Measurements from ENCODE around the gene PHRF1. TPM values are rescaled to one million over a fixed set of nuclear protein-coding genes. Genes with fewer than 3 reads are reported as not detected.

PHRF1 gene
- total RNA-seq, 4 donors from 2014 or later, result 24.5 to 38.2 (median 28.7) TPM

DNA sequence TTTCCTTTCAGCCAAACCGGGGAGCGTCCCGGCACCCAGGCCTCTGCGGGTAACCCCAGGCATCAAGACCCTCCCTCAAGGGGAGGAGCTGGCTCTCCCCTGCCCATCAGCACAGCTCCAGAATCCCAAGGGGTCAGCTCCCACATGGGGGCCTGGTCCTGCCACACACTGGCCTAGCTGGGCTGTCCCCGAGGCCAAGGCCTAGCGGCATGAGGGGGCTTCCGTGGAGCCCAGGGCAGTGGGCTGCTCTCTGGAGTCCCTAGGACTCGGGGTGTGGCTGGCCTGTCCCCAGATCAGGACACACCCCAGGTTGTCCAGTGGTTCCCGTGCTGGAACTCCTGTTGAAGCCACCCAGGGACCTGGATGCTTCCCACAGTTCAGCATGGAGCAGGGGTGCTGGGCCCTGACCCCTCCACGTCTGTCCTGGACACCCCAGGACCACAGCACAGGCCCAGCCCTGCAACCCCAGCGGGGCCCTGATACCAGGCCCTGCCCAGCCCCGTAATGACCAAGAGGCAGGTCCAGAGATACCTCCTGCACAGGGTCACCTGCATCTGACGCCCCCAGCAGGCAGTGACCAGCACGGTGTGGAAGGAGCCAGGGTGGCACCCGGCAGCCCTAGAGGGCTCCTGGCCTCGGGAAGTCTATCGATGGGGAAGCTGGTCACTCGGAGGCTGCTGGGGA, 46.4 kb upstream of the PHRF1 start:
- TF ChIP-seq, protein P1, sequence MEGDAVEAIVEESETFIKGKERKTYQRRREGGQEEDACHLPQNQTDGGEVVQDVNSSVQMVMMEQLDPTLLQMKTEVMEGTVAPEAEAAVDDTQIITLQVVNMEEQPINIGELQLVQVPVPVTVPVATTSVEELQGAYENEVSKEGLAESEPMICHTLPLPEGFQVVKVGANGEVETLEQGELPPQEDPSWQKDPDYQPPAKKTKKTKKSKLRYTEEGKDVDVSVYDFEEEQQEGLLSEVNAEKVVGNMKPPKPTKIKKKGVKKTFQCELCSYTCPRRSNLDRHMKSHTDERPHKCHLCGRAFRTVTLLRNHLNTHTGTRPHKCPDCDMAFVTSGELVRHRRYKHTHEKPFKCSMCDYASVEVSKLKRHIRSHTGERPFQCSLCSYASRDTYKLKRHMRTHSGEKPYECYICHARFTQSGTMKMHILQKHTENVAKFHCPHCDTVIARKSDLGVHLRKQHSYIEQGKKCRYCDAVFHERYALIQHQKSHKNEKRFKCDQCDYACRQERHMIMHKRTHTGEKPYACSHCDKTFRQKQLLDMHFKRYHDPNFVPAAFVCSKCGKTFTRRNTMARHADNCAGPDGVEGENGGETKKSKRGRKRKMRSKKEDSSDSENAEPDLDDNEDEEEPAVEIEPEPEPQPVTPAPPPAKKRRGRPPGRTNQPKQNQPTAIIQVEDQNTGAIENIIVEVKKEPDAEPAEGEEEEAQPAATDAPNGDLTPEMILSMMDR (IDR thresholded peaks at IDR 0.05), result no peak
- TF ChIP-seq POLR2A (IDR thresholded peaks at IDR 0.05; ENCODE audit: low read depth) (no peak), EP300 (IDR thresholded peaks at IDR 0.05) (no peak), POLR2AphosphoS5 (IDR thresholded peaks at IDR 0.05) (no peak)
- no peaks in the 10 kb centered on the region for H3K9me3 ChIP-seq
- H3K4me1 ChIP-seq, result peaks cover 15 to 25% (median 23%) of the 10 kb centered on the region in 4 donors
- no peak overlapping the region for H3K4me3 ChIP-seq
- intact Hi-C loops (cut with DNase I), result no loop called here
- no peaks in the 10 kb centered on the region for H3K27me3 ChIP-seq
- no peak for DNase-seq (ENCODE audit: extremely low spot score)
- peaks cover 21 to 35% (median 32%) of the 10 kb centered on the region in 4 donors for H3K36me3 ChIP-seq
- 75% methylated on average over 9 of the region's 18 CpGs for WGBS
- H3K27ac ChIP-seq (replicated peaks in 1 of 4), result no peak overlapping the region

DNA sequence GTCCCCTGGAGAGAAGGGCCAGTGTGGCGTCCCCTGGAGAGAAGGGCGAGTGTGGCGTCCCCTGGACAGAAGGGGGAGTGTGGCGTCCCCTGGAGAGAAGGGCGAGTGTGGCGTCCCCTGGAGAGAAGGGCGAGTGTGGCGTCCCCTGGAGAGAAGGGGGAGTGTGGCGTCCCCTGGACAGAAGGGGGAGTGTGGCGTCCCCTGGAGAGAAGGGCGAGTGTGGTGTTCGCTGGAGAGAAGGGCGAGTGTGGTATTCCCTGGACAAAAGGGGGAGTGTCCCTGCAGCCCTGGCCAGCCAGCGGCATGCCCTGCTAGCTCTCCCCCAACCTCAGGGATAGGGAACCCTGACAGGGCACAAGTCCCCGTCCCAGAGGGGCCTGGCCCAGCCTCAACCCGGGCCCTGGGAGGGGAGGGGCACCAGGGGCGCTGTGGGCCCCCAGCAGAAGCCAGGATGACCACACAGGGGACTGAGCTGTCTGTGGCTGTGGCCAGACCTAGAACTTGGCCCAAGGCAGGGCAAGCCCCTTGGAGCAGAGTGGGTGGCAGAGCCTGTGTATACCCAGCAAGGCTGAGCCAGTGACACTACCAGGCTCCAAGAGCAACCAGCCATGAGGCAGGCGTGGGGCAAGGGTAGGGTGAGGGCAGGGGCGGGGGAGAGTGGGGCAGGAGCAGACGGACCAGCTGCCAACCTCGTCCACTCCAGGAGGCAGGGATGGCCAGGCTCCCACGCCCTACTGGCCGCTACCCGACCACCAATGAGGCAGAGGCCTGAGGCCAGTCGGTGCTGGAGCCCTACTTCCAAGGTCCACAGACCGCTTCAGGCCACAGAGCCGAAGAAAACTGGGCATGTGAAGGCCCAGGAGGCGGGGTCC, 45.1 kb upstream of the PHRF1 start:
- Histone ChIP-seq H3K36me3 (peaks cover 21 to 35% (median 32%) of the 10 kb centered on the region in 4 donors), H3K4me3 (no peak overlapping the region), H3K27ac (replicated peaks in 1 of 4) (no peak overlapping the region), H3K27me3 (no peaks in the 10 kb centered on the region), H3K4me1 (peaks cover 18 to 30% (median 28%) of the 10 kb centered on the region in 4 donors), H3K9me3 (no peaks in the 10 kb centered on the region)
- 90% methylated on average over 22 of the region's 28 CpGs for WGBS
- no peak for DNase-seq (ENCODE audit: extremely low spot score)
- intact Hi-C loops (cut with DNase I), result no loop called here
- TF ChIP-seq EP300 (IDR thresholded peaks at IDR 0.05), result no peak
- TF ChIP-seq, protein P1 (IDR thresholded peaks at IDR 0.05), result no peak
- no peak for TF ChIP-seq POLR2AphosphoS5 (IDR thresholded peaks at IDR 0.05)
- TF ChIP-seq POLR2A (IDR thresholded peaks at IDR 0.05; ENCODE audit: low read depth), result no peak

- Histone ChIP-seq H3K4me3 (no peak overlapping the region), H3K4me1 (peaks cover 24 to 37% (median 36%) of the 10 kb centered on the region in 4 donors), H3K27ac (replicated peaks in 1 of 4) (no peak overlapping the region), H3K9me3 (no peaks in the 10 kb centered on the region), H3K36me3 (peaks cover 21 to 35% (median 32%) of the 10 kb centered on the region in 4 donors), H3K27me3 (peaks cover 0 to 5% (median 2%) of the 10 kb centered on the region in 4 donors)
- no peak for DNase-seq (ENCODE audit: extremely low spot score)
- TF ChIP-seq POLR2AphosphoS5 (IDR thresholded peaks at IDR 0.05) (no peak), POLR2A (IDR thresholded peaks at IDR 0.05; ENCODE audit: low read depth) (no peak)
- TF ChIP-seq, protein P1 (IDR thresholded peaks at IDR 0.05), result no peak
- intact Hi-C loops (cut with DNase I), result no loop called here
- 89% methylated on average over 18 of the region's 18 CpGs for WGBS
These were observed 44.2 kb upstream of the PHRF1 start for GRCh38 chr11:531919-532526.

DNA sequence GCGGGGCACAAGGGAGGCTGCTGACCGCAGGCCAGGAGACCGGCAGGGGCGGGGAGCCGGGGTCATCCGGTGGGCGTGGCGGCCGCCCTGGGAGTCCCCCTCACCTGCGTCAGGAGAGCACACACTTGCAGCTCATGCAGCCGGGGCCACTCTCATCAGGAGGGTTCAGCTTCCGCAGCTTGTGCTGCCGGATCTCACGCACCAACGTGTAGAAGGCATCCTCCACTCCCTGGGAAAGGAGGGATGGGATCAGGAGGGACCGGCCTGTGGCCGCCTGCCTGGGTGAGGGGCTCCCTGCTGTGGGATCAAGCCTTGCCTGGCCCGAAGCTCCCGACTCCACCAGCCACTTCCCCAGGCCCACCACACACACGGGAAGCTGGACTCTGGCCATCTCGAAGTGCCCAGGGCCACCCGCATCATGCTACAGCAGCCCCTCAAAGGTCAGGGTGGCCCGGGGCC, 43.7 kb upstream of the PHRF1 start:
- peaks cover 21 to 35% (median 32%) of the 10 kb centered on the region in 4 donors for H3K36me3 ChIP-seq
- TF ChIP-seq POLR2A (IDR thresholded peaks at IDR 0.05; ENCODE audit: low read depth) (no peak), POLR2AphosphoS5 (IDR thresholded peaks at IDR 0.05) (no peak), EP300 (IDR thresholded peaks at IDR 0.05) (no peak)
- TF ChIP-seq, protein P1 (IDR thresholded peaks at IDR 0.05), result no peak
- no peak overlapping the region for H3K4me3 ChIP-seq
- H3K27me3 ChIP-seq, result peaks cover 0 to 10% (median 4%) of the 10 kb centered on the region in 4 donors
- no peaks in the 10 kb centered on the region for H3K9me3 ChIP-seq
- peaks cover 29 to 42% (median 42%) of the 10 kb centered on the region in 4 donors for H3K4me1 ChIP-seq
- H3K27ac ChIP-seq (replicated peaks in 1 of 4), result no peak overlapping the region
- 88% methylated on average over 23 of the region's 23 CpGs for WGBS
- intact Hi-C loops (cut with DNase I), result no loop called here
- no peak for DNase-seq (ENCODE audit: extremely low spot score)

All from esophagus muscularis mucosa (tissue), 4 donors.